SH-SY5Y (cell line): Measurements from ENCODE around the gene SPATA2.

Experiments used
- GATA2 ChIP-seq: IDR thresholded peaks from 2 replicates; pipeline ENCODE4 v1.6.1; 2011; ENCODE audit warnings: mild to moderate bottlenecking, low read depth, low read length
- GATA3 ChIP-seq: IDR thresholded peaks from 2 replicates; pipeline ENCODE4 v1.6.1; 2011; ENCODE audit warnings: low read depth, mild to moderate bottlenecking, low read length, moderate library complexity

GRCh38 chr20:49901588-49901987 lies 13.7 kb downstream of the SPATA2 start:
- TF ChIP-seq GATA2 = no peak
- no peak for TF ChIP-seq GATA3
